H9 (cell line): ENCODE data around the gene MTCH1. TPM values are rescaled to one million over a fixed set of nuclear protein-coding genes. Genes with fewer than 3 reads are reported as not detected.

ENCODE experiments used
- DNase-seq: peaks from one replicate; pipeline ENCODE4 v3.0.0-alpha.2; 2017
- H2AFZ ChIP-seq: one replicate; pipeline ENCODE4 v1.6.1; 2013; ENCODE audit warnings: mild to moderate bottlenecking, low read length, control low read depth, moderate library complexity
- H2AK5ac ChIP-seq: 2 replicates; pipeline ENCODE4 v1.6.1; 2013; ENCODE audit warnings: low read length, control low read depth, mixed read lengths; ENCODE audit not compliant: insufficient read length
- H2BK120ac ChIP-seq: one replicate; pipeline ENCODE4 v1.6.1; 2013; ENCODE audit warnings: low read depth, mild to moderate bottlenecking, low read length, control low read depth, inconsistent platforms; ENCODE audit not compliant: poor library complexity, severe bottlenecking
- H2BK12ac ChIP-seq: 2 replicates; pipeline ENCODE4 v1.6.1; 2013; ENCODE audit warnings: low read length, control low read depth, mixed read lengths, low read depth; ENCODE audit not compliant: insufficient read length
- H2BK15ac ChIP-seq: 2 replicates; pipeline ENCODE4 v1.6.1; 2013; ENCODE audit warnings: low read depth, low read length, control low read depth
- H2BK20ac ChIP-seq: one replicate; pipeline ENCODE4 v1.6.1; 2013; ENCODE audit warnings: low read depth, mild to moderate bottlenecking, low read length, control low read depth, inconsistent platforms; ENCODE audit not compliant: poor library complexity, severe bottlenecking
- H2BK5ac ChIP-seq: 2 replicates; pipeline ENCODE4 v1.6.1; 2013; ENCODE audit warnings: low read length, control low read depth, mixed read lengths; ENCODE audit not compliant: insufficient read length
- H3K14ac ChIP-seq: 2 replicates; pipeline ENCODE4 v1.6.1; 2013; ENCODE audit warnings: low read length, control low read depth; ENCODE audit not compliant: insufficient read depth
- H3K18ac ChIP-seq: 2 replicates; pipeline ENCODE4 v1.6.1; 2013; ENCODE audit warnings: low read depth, mild to moderate bottlenecking, mixed read lengths, low read length, control low read depth; ENCODE audit not compliant: insufficient read length
- H3K23ac ChIP-seq: 2 replicates; pipeline ENCODE4 v1.6.1; 2013; ENCODE audit warnings: low read length, control low read depth, mixed read lengths, low read depth; ENCODE audit not compliant: insufficient read length
- H3K23me2 ChIP-seq: 2 replicates; pipeline ENCODE4 v1.6.1; 2013; ENCODE audit warnings: low read depth, mild to moderate bottlenecking, mixed read lengths, low read length, control low read depth; ENCODE audit not compliant: insufficient read length, poor library complexity, severe bottlenecking
- H3K27ac ChIP-seq: 2 replicates; pipeline ENCODE4 v1.5.1; 2013; ENCODE audit warnings: low read length, control low read depth, mixed read lengths, low read depth; ENCODE audit not compliant: insufficient read length
- H3K27me3 ChIP-seq: 2 replicates; pipeline ENCODE4 v1.6.1; 2013; ENCODE audit warnings: low read length, control low read depth, inconsistent platforms; ENCODE audit not compliant: insufficient read depth
- H3K4ac ChIP-seq: 2 replicates; pipeline ENCODE4 v1.6.1; 2013; ENCODE audit warnings: low read depth, mild to moderate bottlenecking, control low read depth, inconsistent platforms, low read length, moderate library complexity
- H3K4me1 ChIP-seq: 2 replicates; pipeline ENCODE4 v1.6.1; 2013; ENCODE audit warnings: low read length, control low read depth, inconsistent platforms; ENCODE audit not compliant: insufficient read depth
- H3K4me2 ChIP-seq: 2 replicates; pipeline ENCODE4 v1.6.1; 2013; ENCODE audit warnings: low read length, control low read depth, mixed read lengths; ENCODE audit not compliant: insufficient read length, insufficient read depth
- H3K56ac ChIP-seq: 2 replicates; pipeline ENCODE4 v1.6.1; 2013; ENCODE audit warnings: low read depth, mild to moderate bottlenecking, mixed read lengths, low read length, control low read depth; ENCODE audit not compliant: insufficient read length
- H3K79me1 ChIP-seq: 2 replicates; pipeline ENCODE4 v1.6.1; 2013; ENCODE audit warnings: low read depth, mild to moderate bottlenecking, moderate library complexity, low read length, control low read depth, inconsistent platforms; ENCODE audit not compliant: insufficient read depth, poor library complexity, severe bottlenecking
- H3K79me2 ChIP-seq: 2 replicates; pipeline ENCODE4 v1.6.1; 2013; ENCODE audit warnings: low read length, control low read depth, inconsistent platforms; ENCODE audit not compliant: insufficient read depth
- H3K9ac ChIP-seq: 2 replicates; pipeline ENCODE4 v1.6.1; 2013; ENCODE audit warnings: low read length, control low read depth, mixed read lengths; ENCODE audit not compliant: insufficient read length; ENCODE audit errors: extremely low read depth
- H3K9me3 ChIP-seq: one replicate; pipeline ENCODE4 v1.6.1; 2013; ENCODE audit warnings: low read depth, low read length, inconsistent platforms; ENCODE audit not compliant: control insufficient read depth
- H3T11ph ChIP-seq: one replicate; pipeline ENCODE4 v1.6.1; 2013; ENCODE audit warnings: mild to moderate bottlenecking, low read length, control low read depth, inconsistent platforms
- H4K20me1 ChIP-seq: one replicate; pipeline ENCODE4 v1.6.1; 2013; ENCODE audit not compliant: control insufficient read depth, insufficient read length, insufficient read depth
- H4K5ac ChIP-seq: 2 replicates; pipeline ENCODE4 v1.6.1; 2013; ENCODE audit warnings: low read depth, mild to moderate bottlenecking, mixed read lengths, low read length, control low read depth; ENCODE audit not compliant: insufficient read length
- H4K8ac ChIP-seq: replicated peaks from 2 replicates; pipeline ENCODE4 v1.6.1; 2013; ENCODE audit warnings: low read length, control low read depth, mixed read lengths, low read depth; ENCODE audit not compliant: insufficient read length
- H4K91ac ChIP-seq: 2 replicates; pipeline ENCODE4 v1.6.1; 2013; ENCODE audit warnings: low read depth, mild to moderate bottlenecking, moderate library complexity, mixed read lengths, low read length, control low read depth; ENCODE audit not compliant: insufficient read length
- H3K27ac Mint-ChIP-seq, 3 experiments: 2 replicates in 2 of 3; 3 replicates in 1 of 3; pipeline ENCODE4 v1.8.0; 2020 to 2021; ENCODE audit warnings: mixed read lengths in 3 of 3, mild to moderate bottlenecking in 1 of 3, moderate library complexity in 1 of 3
- H3K27me3 Mint-ChIP-seq: 2 replicates; pipeline ENCODE4 v1.8.0; 2021; ENCODE audit warnings: low read depth, mild to moderate bottlenecking, moderate library complexity, mixed read lengths
- H3K36me3 Mint-ChIP-seq, 3 experiments: 2 replicates in 2 of 3; 3 replicates in 1 of 3; pipeline ENCODE4 v1.8.0; 2020 to 2021; ENCODE audit warnings: low read depth in 3 of 3, mixed read lengths in 3 of 3; ENCODE audit not compliant: insufficient read depth in 1 of 3
- H3K4me1 Mint-ChIP-seq, 2 experiments: 2 replicates each; pipeline ENCODE4 v1.8.0; 2020; ENCODE audit warnings: mixed read lengths in 2 of 2
- H3K4me3 Mint-ChIP-seq, 2 experiments: 2 replicates in 1 of 2; 3 replicates in 1 of 2; pipeline ENCODE4 v1.8.0; 2020 to 2021; ENCODE audit warnings: mild to moderate bottlenecking in 2 of 2, mixed read lengths in 2 of 2, moderate library complexity in 1 of 2
- H3K9me3 Mint-ChIP-seq, 2 experiments: 2 replicates in 1 of 2; 3 replicates in 1 of 2; pipeline ENCODE4 v1.8.0; 2020; ENCODE audit warnings: mild to moderate bottlenecking in 2 of 2, mixed read lengths in 2 of 2, moderate library complexity in 1 of 2
- WGBS: extraction: QIAGEN DNeasy Blood & Tissue Kit; methylation state at CpG from one replicate; pipeline ENCODE4 v1.1.7; 2013; ENCODE audit warnings: missing lambda C conversion rate, low lambda C conversion rate, mixed read lengths; ENCODE audit not compliant: insufficient read length; ENCODE audit errors: extremely low coverage; 5-methylcytosine and 5-hydroxymethylcytosine counted together
- total RNA-seq: library from RNA; stranded (reverse); gene quantifications from 2 replicates; pipeline ENCODE4 v1.2.1, GENCODE V29; 2021
- TF ChIP-seq, protein P1 (sequence below): fragments of 200-600 bp; sonication (generic); conservative IDR thresholded peaks from 3 replicates; pipeline ENCODE4 v1.8.0; 2021; ENCODE audit warnings: antibody characterized with exemption, mild to moderate bottlenecking

The MTCH1 gene
- total RNA-seq, 1 experiment from 2014 or later, result 200 TPM

DNA sequence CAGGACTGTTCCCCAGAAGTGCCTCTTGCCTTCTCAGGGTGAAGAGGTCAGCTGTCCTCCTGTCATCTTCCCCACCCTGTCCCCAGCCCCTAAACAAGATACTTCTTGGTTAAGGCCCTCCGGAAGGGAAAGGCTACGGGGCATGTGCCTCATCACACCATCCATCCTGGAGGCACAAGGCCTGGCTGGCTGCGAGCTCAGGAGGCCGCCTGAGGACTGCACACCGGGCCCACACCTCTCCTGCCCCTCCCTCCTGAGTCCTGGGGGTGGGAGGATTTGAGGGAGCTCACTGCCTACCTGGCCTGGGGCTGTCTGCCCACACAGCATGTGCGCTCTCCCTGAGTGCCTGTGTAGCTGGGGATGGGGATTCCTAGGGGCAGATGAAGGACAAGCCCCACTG is 21.6 kb downstream of the MTCH1 start:
- Histone ChIP-seq H4K5ac (no peak overlapping the region), H3T11ph (no peak overlapping the region), H3K4ac (no peak overlapping the region), H3K23ac (no peak overlapping the region), H3K9me3 (no peaks in the 10 kb centered on the region), H2BK20ac (no peak overlapping the region), H2BK12ac (no peak overlapping the region), H2BK5ac (no peak overlapping the region), H3K79me1 (no peaks in the 10 kb centered on the region), H3K14ac (no peak overlapping the region), H2AK5ac (no peak overlapping the region), H2AFZ (no peak overlapping the region), H3K9ac (no peak overlapping the region), H3K23me2 (no peaks in the 10 kb centered on the region), H3K18ac (no peak overlapping the region), H3K4me2 (no peak overlapping the region), H3K4me1 (no peaks in the 10 kb centered on the region), H4K91ac (no peak overlapping the region), H4K20me1 (no peaks in the 10 kb centered on the region), H2BK15ac (no peak overlapping the region), H4K8ac (no peak overlapping the region), H3K79me2 (no peaks in the 10 kb centered on the region), H3K56ac (no peak overlapping the region), H3K27me3 (no peaks in the 10 kb centered on the region), H2BK120ac (no peak overlapping the region), H3K27ac (no peak overlapping the region)
- TF ChIP-seq, protein P1, sequence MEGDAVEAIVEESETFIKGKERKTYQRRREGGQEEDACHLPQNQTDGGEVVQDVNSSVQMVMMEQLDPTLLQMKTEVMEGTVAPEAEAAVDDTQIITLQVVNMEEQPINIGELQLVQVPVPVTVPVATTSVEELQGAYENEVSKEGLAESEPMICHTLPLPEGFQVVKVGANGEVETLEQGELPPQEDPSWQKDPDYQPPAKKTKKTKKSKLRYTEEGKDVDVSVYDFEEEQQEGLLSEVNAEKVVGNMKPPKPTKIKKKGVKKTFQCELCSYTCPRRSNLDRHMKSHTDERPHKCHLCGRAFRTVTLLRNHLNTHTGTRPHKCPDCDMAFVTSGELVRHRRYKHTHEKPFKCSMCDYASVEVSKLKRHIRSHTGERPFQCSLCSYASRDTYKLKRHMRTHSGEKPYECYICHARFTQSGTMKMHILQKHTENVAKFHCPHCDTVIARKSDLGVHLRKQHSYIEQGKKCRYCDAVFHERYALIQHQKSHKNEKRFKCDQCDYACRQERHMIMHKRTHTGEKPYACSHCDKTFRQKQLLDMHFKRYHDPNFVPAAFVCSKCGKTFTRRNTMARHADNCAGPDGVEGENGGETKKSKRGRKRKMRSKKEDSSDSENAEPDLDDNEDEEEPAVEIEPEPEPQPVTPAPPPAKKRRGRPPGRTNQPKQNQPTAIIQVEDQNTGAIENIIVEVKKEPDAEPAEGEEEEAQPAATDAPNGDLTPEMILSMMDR, result no peak
- H3K9me3 Mint-ChIP-seq, result no peaks in the 10 kb centered on the region
- peaks cover 12 to 29% (median 16%) of the 10 kb centered on the region in 3 experiments; a peak in 6 of 7 replicates for H3K36me3 Mint-ChIP-seq
- peak overlapping the region in 1 of 3 experiments; percentile 75; a peak in 2 of 7 replicates for H3K27ac Mint-ChIP-seq
- DNase-seq, result no peak
- H3K27me3 Mint-ChIP-seq, result no peaks in the 10 kb centered on the region
- H3K4me3 Mint-ChIP-seq, result no peak overlapping the region
- no CpG with 5 or more reads among the region's 6 CpGs for WGBS
- H3K4me1 Mint-ChIP-seq, result peaks cover 17% of the 10 kb centered on the region in 2 experiments
